ENCODE measurements around the gene SGSM1. TPM values are rescaled to one million over a fixed set of nuclear protein-coding genes. Genes with fewer than 3 reads are reported as not detected.

Gene SGSM1
- total RNA-seq, 1 donor, result not detected

DNA sequence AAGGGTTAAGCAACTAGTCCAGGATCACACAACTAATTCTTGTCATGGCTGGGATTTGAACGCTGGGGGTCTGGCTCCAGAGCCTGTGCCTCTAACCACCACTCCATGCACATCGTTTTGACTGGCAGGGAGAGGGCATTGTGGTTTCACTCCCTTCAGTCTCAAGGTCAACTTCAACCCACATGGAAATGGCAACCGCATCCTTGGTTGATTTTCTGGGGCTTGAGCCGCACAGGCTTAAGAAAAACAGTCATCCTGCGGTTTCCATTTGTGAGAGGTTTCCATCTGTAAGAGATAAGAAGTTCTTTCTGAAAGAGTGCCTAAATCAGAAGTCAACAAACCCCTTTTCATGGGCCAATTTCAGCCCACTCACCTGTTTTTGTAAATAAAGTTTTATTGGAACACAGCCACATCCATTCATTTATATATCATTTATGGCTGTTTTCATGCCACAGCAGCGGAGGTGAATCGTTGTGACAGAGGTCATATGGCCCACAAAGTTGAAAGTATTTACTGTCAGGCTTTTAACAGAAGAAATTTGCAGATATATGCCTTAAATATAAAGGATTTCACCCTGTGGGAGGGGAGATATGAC lies 65.7 kb downstream of the SGSM1 start:
- Histone ChIP-seq H3K36me3 (ENCODE audit: insufficient read depth, low read length) (no peaks in the 10 kb centered on the region), H3K4me1 (ENCODE audit: insufficient read depth, low read length) (no peaks in the 10 kb centered on the region), H3K4me2 (ENCODE audit: insufficient read depth, low read length) (no peak overlapping the region), H3K27ac (ENCODE audit: low read depth, low read length) (no peak overlapping the region), H3K4me3 (ENCODE audit: insufficient read depth, low read length) (no peak overlapping the region), H3K27me3 (ENCODE audit: insufficient read depth, low read length) (peaks cover 4% of the 10 kb centered on the region), H2AFZ (ENCODE audit: low read length) (no peak overlapping the region), H4K20me1 (ENCODE audit: insufficient read depth, low read length) (no peaks in the 10 kb centered on the region), H3K79me2 (ENCODE audit: insufficient read depth, low read length) (no peaks in the 10 kb centered on the region), H3K9me3 (ENCODE audit: low read depth, low read length) (no peaks in the 10 kb centered on the region)
- DNase-seq (ENCODE audit: insufficient read length, low spot score, missing footprints), result no peak
- TF ChIP-seq, protein P1, sequence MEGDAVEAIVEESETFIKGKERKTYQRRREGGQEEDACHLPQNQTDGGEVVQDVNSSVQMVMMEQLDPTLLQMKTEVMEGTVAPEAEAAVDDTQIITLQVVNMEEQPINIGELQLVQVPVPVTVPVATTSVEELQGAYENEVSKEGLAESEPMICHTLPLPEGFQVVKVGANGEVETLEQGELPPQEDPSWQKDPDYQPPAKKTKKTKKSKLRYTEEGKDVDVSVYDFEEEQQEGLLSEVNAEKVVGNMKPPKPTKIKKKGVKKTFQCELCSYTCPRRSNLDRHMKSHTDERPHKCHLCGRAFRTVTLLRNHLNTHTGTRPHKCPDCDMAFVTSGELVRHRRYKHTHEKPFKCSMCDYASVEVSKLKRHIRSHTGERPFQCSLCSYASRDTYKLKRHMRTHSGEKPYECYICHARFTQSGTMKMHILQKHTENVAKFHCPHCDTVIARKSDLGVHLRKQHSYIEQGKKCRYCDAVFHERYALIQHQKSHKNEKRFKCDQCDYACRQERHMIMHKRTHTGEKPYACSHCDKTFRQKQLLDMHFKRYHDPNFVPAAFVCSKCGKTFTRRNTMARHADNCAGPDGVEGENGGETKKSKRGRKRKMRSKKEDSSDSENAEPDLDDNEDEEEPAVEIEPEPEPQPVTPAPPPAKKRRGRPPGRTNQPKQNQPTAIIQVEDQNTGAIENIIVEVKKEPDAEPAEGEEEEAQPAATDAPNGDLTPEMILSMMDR (IDR thresholded peaks at IDR 0.05; ENCODE audit: extremely low read depth, low read depth, low read length), result no peak

DNA sequence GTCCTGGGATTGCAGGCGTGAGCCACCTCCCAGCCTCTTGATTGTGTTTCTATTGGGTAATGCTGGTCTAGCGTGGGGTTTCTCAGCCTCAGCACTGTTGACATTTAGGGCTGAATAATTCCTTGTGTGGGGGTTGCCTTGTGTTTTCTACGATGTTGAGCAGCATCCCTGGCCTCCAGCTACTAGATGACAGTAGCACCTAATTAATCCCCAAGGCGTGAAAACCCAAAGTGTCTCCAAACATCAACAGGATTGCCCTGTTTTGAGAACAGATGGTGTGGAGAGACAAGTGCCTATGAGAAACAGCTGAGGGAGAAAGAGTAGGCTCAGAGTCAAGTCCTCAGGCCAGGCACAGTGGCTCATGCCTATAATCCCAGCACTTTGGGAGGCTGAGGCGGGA lies 67.2 kb downstream of the SGSM1 start:
- H3K4me1 ChIP-seq (ENCODE audit: insufficient read depth, low read length), result no peaks in the 10 kb centered on the region
- TF ChIP-seq, protein P1 (IDR thresholded peaks at IDR 0.05; ENCODE audit: extremely low read depth, low read depth, low read length), result no peak
- no peaks in the 10 kb centered on the region for H3K36me3 ChIP-seq (ENCODE audit: insufficient read depth, low read length)

DNA sequence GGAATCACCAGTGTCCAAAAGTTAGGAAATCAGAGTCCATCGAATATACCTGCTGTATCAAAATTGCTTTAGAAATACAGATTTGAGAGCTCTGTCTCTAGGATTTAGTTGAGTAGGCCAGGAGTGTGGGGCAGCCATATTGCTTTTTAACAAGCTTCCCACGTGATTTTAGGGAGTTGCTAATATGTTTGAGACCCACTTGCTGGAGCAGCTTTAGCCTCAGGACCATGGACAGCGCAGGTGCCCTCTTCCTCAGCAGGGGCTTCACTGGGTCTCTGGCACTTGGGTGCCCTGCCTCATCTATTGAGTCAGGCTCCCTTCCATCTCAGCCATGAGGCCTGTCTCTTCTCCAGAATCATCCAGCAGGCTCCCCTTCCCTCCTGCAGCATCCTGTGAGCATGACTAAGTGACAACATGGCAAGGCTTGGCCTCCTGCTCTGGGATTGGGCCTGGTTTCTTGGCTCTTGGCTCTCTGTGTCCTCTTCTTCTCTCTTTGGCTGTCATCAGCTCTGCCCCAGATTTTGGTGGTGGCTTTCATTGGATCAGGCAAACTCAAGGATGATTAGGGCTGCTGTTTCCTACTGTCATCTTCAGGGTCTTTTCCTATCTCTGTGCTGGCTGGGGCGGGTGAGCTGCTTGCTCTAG lies 70.0 kb downstream of the SGSM1 start:
- peak; percentile 81 for DNase-seq (ENCODE audit: insufficient read length, low spot score, missing footprints)

More for the DNA sequence above, 67.2 kb downstream of the SGSM1 start:
- Histone ChIP-seq H4K20me1 (ENCODE audit: insufficient read depth, low read length) (no peaks in the 10 kb centered on the region), H3K27ac (ENCODE audit: low read depth, low read length) (no peak overlapping the region), H3K4me2 (ENCODE audit: insufficient read depth, low read length) (no peak overlapping the region), H3K4me3 (ENCODE audit: insufficient read depth, low read length) (no peak overlapping the region), H3K79me2 (ENCODE audit: insufficient read depth, low read length) (no peaks in the 10 kb centered on the region), H3K9me3 (ENCODE audit: low read depth, low read length) (no peaks in the 10 kb centered on the region), H3K27me3 (ENCODE audit: insufficient read depth, low read length) (peaks cover 4% of the 10 kb centered on the region), H2AFZ (ENCODE audit: low read length) (no peak overlapping the region)
- DNase-seq (ENCODE audit: insufficient read length, low spot score, missing footprints), result no peak

DNA sequence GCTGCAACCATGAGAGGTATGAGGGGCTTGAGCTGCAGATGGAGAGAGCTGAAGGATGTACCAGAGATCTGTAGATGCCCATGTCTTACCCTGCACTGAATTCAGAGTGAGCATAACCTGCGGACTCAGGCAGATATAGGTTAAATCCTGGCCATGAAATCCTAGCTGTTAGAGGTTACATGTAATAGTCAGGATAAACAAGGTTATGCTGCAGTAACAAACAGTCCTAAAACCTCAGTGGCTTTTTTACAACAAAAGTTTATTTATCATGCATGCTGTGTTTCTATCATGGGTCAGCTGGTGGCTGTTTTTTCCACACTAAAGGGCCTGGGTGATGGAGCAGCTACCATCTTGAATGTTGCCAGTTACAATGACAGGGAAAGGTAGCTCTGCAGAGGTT lies 70.7 kb downstream of the SGSM1 start:
- TF ChIP-seq, protein P1 (IDR thresholded peaks at IDR 0.05; ENCODE audit: extremely low read depth, low read depth, low read length), result no peak
- no peak overlapping the region for H3K27ac ChIP-seq (ENCODE audit: low read depth, low read length)

More for the DNA sequence above, 70.0 kb downstream of the SGSM1 start:
- no peak overlapping the region for H3K4me3 ChIP-seq (ENCODE audit: insufficient read depth, low read length)
- no peaks in the 10 kb centered on the region for H4K20me1 ChIP-seq (ENCODE audit: insufficient read depth, low read length)
- TF ChIP-seq, protein P1 (IDR thresholded peaks at IDR 0.05; ENCODE audit: extremely low read depth, low read depth, low read length), result no peak
- peaks cover 4% of the 10 kb centered on the region for H3K27me3 ChIP-seq (ENCODE audit: insufficient read depth, low read length)
- H3K9me3 ChIP-seq (ENCODE audit: low read depth, low read length), result no peaks in the 10 kb centered on the region
- H3K79me2 ChIP-seq (ENCODE audit: insufficient read depth, low read length), result no peaks in the 10 kb centered on the region
- H3K4me1 ChIP-seq (ENCODE audit: insufficient read depth, low read length), result no peaks in the 10 kb centered on the region
- H3K36me3 ChIP-seq (ENCODE audit: insufficient read depth, low read length), result no peaks in the 10 kb centered on the region
- H3K27ac ChIP-seq (ENCODE audit: low read depth, low read length), result no peak overlapping the region
- no peak overlapping the region for H2AFZ ChIP-seq (ENCODE audit: low read length)
- H3K4me2 ChIP-seq (ENCODE audit: insufficient read depth, low read length), result no peak overlapping the region

More for the DNA sequence above, 70.7 kb downstream of the SGSM1 start:
- H3K27me3 ChIP-seq (ENCODE audit: insufficient read depth, low read length), result no peaks in the 10 kb centered on the region
- H4K20me1 ChIP-seq (ENCODE audit: insufficient read depth, low read length), result no peaks in the 10 kb centered on the region
- no peaks in the 10 kb centered on the region for H3K79me2 ChIP-seq (ENCODE audit: insufficient read depth, low read length)
- H3K4me1 ChIP-seq (ENCODE audit: insufficient read depth, low read length), result no peaks in the 10 kb centered on the region
- H3K4me2 ChIP-seq (ENCODE audit: insufficient read depth, low read length), result no peak overlapping the region
- no peaks in the 10 kb centered on the region for H3K9me3 ChIP-seq (ENCODE audit: low read depth, low read length)
- H3K4me3 ChIP-seq (ENCODE audit: insufficient read depth, low read length), result no peak overlapping the region
- no peaks in the 10 kb centered on the region for H3K36me3 ChIP-seq (ENCODE audit: insufficient read depth, low read length)
- no peak overlapping the region for H2AFZ ChIP-seq (ENCODE audit: low read length)
- DNase-seq (ENCODE audit: insufficient read length, low spot score, missing footprints), result no peak
